Stomach (tissue), 9 donors: ENCODE data around the gene DTD2. TPM values are rescaled to one million over a fixed set of nuclear protein-coding genes. Genes with fewer than 3 reads are reported as not detected.
"Not testable (repeated sequence)": the region's sequence is repeated elsewhere in the genome, so short reads cannot be mapped to it uniquely, and the experiment has no call there.

Source experiments
- DNase-seq, 2 donors: peaks; one replicate each; pipeline versions ENCODE4 v3.0.0 to v3.0.0-alpha.2; 2013 to 2019
- H3K27ac ChIP-seq, 5 donors: fragments of 200-600 bp in 4 of 5; sonication (generic) in 4 of 5; one replicate each; pipeline ENCODE4 v1.5.1; 2013 to 2019; ENCODE audit warnings: mild to moderate bottlenecking in 1 of 5, moderate library complexity in 1 of 5
- H3K27me3 ChIP-seq, 3 donors: fragments of 200-600 bp; sonication (generic); one replicate each; pipeline ENCODE4 v1.5.1; 2017 to 2019; ENCODE audit warnings: mixed run types in 1 of 3
- H3K36me3 ChIP-seq, 4 donors: fragments of 200-600 bp; sonication (generic); 1 replicate in 3 of 4; 2 replicates in 1 of 4; pipeline ENCODE4 v1.5.1; 2016 to 2019
- H3K4me1 ChIP-seq, 4 donors: fragments of 200-600 bp; sonication (generic); one replicate each; pipeline ENCODE4 v1.5.1; 2016 to 2019
- H3K4me3 ChIP-seq, 4 donors: fragments of 200-600 bp; sonication (generic) in 3 of 4; one replicate each; pipeline ENCODE4 v1.5.1; 2016 to 2019; ENCODE audit warnings: mild to moderate bottlenecking in 1 of 4
- H3K9me3 ChIP-seq, 4 donors: fragments of 200-600 bp; sonication (generic); one replicate each; pipeline ENCODE4 v1.5.1; 2016 to 2019
- CTCF ChIP-seq, 7 experiments: fragments of 450-650 bp in 4 of 7; fragments of 200-600 bp in 3 of 7; sonication (generic) in 3 of 7; IDR thresholded peaks; one replicate each; pipeline ENCODE4 v1.5.1; 2016 to 2019; ENCODE audit warnings: antibody characterized with exemption in 7 of 7, control low read depth in 2 of 7, mild to moderate bottlenecking in 1 of 7
- EP300 ChIP-seq: sonication (generic); formaldehyde crosslinking; IDR thresholded peaks from one replicate; pipeline ENCODE4 v1.6.1; 2017; ENCODE audit warnings: antibody characterized with exemption
- POLR2A ChIP-seq, 4 donors: fragments of 450-650 bp; IDR thresholded peaks; one replicate each; pipeline ENCODE4 v1.6.1; 2016; ENCODE audit warnings: antibody characterized with exemption in 4 of 4, control low read depth in 2 of 4, mild to moderate bottlenecking in 1 of 4, moderate library complexity in 1 of 4
- POLR2AphosphoS5 ChIP-seq, 3 donors: sonication (generic); formaldehyde crosslinking; IDR thresholded peaks; one replicate each; pipeline ENCODE4 v1.6.1; 2016; ENCODE audit warnings: antibody characterized with exemption in 3 of 3
- WGBS, 5 donors: extraction: QIAGEN DNeasy Blood & Tissue Kit in 3 of 5; methylation state at CpG; one replicate each; pipeline versions ENCODE4 v1.1.5 to v1.1.7; 2013 to 2018; 5-methylcytosine and 5-hydroxymethylcytosine counted together
- intact Hi-C: fragments of 100-400 bp; cut with DNase I; formaldehyde crosslinking; loops from one replicate; pipeline ENCODE4 v1.15.1; 2023; ENCODE audit warnings: low total_unique reads
- polyA plus RNA-seq, 3 donors: library from polyadenylated mRNA; stranded (reverse); fragments of 200-250 nt; gene quantifications; one replicate each; pipeline ENCODE4 v1.2.3, GENCODE V29; 2013
- total RNA-seq, 5 donors: library from RNA; depleted of rRNA; stranded (reverse); fragments of >200 nt; gene quantifications; one replicate each; pipeline versions ENCODE4 v1.1.0 to v1.2.3, GENCODE V29; 2014 to 2016
- donor health status: healthy with polysubstance abuse.
- donor health status: Bipolar disorder and iron deficiency.
- donor health status: healthy.

Gene DTD2
- total and polyA plus RNA-seq, 8 donors: 2.9 to 32.1 (median 11.6) TPM

GRCh38 chr14:31466554-31466953, 9.2 kb upstream of the DTD2 start:
- intact Hi-C loops: no loop called here
- Histone ChIP-seq H3K27ac (no peak overlapping the region), H3K4me3 (no peak overlapping the region), H3K27me3 (no peaks in the 10 kb centered on the region), H3K4me1 (no peaks in the 10 kb centered on the region), H3K36me3 (no peaks in the 10 kb centered on the region), H3K9me3 (no peaks in the 10 kb centered on the region)
- WGBS, 5 donors: 78 to 86% (median 81%) methylated on average over 6 of the region's 6 CpGs
- no peak for DNase-seq
- TF ChIP-seq CTCF (IDR thresholded peaks at IDR 0.05) (no peak), POLR2A (IDR thresholded peaks at IDR 0.05) (no peak), EP300 (no peak), POLR2AphosphoS5 (IDR thresholded peaks at IDR 0.05) (no peak)

- Histone ChIP-seq H3K36me3 (no peaks in the 10 kb centered on the region), H3K9me3 (no peaks in the 10 kb centered on the region), H3K27me3 (no peaks in the 10 kb centered on the region), H3K4me1 (no peaks in the 10 kb centered on the region), H3K4me3 (no peak overlapping the region), H3K27ac (no peak overlapping the region)
- intact Hi-C loops: no loop called here
- no peak for TF ChIP-seq EP300
- TF ChIP-seq POLR2A (IDR thresholded peaks at IDR 0.05): no peak
- TF ChIP-seq CTCF (IDR thresholded peaks at IDR 0.05): no peak
- no peak for TF ChIP-seq POLR2AphosphoS5 (IDR thresholded peaks at IDR 0.05)
- peak in 1 of 2 donors; percentile 72 for DNase-seq
Measured at GRCh38 chr14:31465111-31465510, 7.8 kb upstream of the DTD2 start.

GRCh38 chr14:31462450-31462849, 5.1 kb upstream of the DTD2 start:
- DNase-seq, H3K27ac ChIP-seq, H3K4me1 ChIP-seq, H3K4me3 ChIP-seq, intact Hi-C loops, H3K9me3 ChIP-seq, H3K27me3 ChIP-seq, H3K36me3 ChIP-seq: not testable (repeated sequence)
- 63 to 90% (median 85%) methylated on average over 2 of the region's 2 CpGs for WGBS, 5 donors

GRCh38 chr14:31461545-31461944, 4.2 kb upstream of the DTD2 start:
- H3K27ac ChIP-seq: no peak overlapping the region
- peaks cover 0 to 10% (median 8%) of the 10 kb centered on the region in 4 donors for H3K4me1 ChIP-seq
- H3K36me3 ChIP-seq: no peaks in the 10 kb centered on the region
- H3K27me3 ChIP-seq: no peaks in the 10 kb centered on the region
- no peak overlapping the region for H3K4me3 ChIP-seq
- no peaks in the 10 kb centered on the region for H3K9me3 ChIP-seq
- TF ChIP-seq POLR2A (IDR thresholded peaks at IDR 0.05): no peak
- no peak for TF ChIP-seq POLR2AphosphoS5 (IDR thresholded peaks at IDR 0.05)
- no peak for TF ChIP-seq CTCF (IDR thresholded peaks at IDR 0.05)
- no peak for TF ChIP-seq EP300
- intact Hi-C loops: no loop called here
- DNase-seq: no peak
- 84 to 93% (median 87%) methylated on average over 3 of the region's 3 CpGs for WGBS, 5 donors

- TF ChIP-seq CTCF (IDR thresholded peaks at IDR 0.05) (no peak), POLR2A (IDR thresholded peaks at IDR 0.05) (no peak), POLR2AphosphoS5 (IDR thresholded peaks at IDR 0.05) (no peak), EP300 (no peak)
- 25 to 37% (median 32%) methylated on average over 11 of the region's 11 CpGs for WGBS, 5 donors
- Histone ChIP-seq H3K4me1 (peaks cover 12 to 42% (median 29%) of the 10 kb centered on the region in 4 donors), H3K9me3 (no peaks in the 10 kb centered on the region), H3K4me3 (peak overlapping the region; percentile 61 to 84 (median 70)), H3K36me3 (peaks cover 1 to 2% (median 1%) of the 10 kb centered on the region in 4 donors), H3K27ac (peak overlapping the region in 4 of 5 donors; percentile 90 to 92 (median 92)), H3K27me3 (no peaks in the 10 kb centered on the region)
- peak in 1 of 2 donors; percentile 10 for DNase-seq
- intact Hi-C loops: no loop called here
Measured at GRCh38 chr14:31457665-31458659, 656 bp upstream of the DTD2 start.
